Right lobe of liver (tissue), 6 donors: ENCODE results near the gene SPI1. TPM values are rescaled to one million over a fixed set of nuclear protein-coding genes. Genes with fewer than 3 reads are reported as not detected.

Source experiments
- ATAC-seq, 4 donors: fragments of 200-7000 bp; cut with Tn5 transposase; one replicate each; pipeline ENCODE4 v1.9.1; 2020; ENCODE audit warnings: mild to moderate bottlenecking in 4 of 4, moderate library complexity in 4 of 4
- DNase-seq, 3 donors: peaks; one replicate each; pipeline ENCODE4 v3.0.0-alpha.2; 2020
- H3K27ac ChIP-seq, 3 donors: fragments of 200-600 bp; one replicate each; pipeline ENCODE4 v1.8.0; 2022
- H3K27me3 ChIP-seq, 2 donors: fragments of 200-600 bp; one replicate each; pipeline ENCODE4 v1.8.0; 2022
- H3K36me3 ChIP-seq, 4 donors: fragments of 200-600 bp; sonication (generic) in 1 of 4; one replicate each; pipeline versions ENCODE4 v1.5.1 to v1.8.0; 2017 to 2022; ENCODE audit warnings: control low read depth in 1 of 4
- H3K4me1 ChIP-seq, 4 donors: fragments of 200-600 bp; sonication (generic) in 1 of 4; one replicate each; pipeline versions ENCODE4 v1.5.1 to v1.8.0; 2017 to 2022; ENCODE audit warnings: control low read depth in 1 of 4
- H3K4me3 ChIP-seq, 3 donors: fragments of 200-600 bp; one replicate each; pipeline ENCODE4 v1.8.0; 2022
- H3K9me3 ChIP-seq, 4 donors: fragments of 200-600 bp; sonication (generic) in 1 of 4; one replicate each; pipeline versions ENCODE4 v1.5.1 to v1.8.0; 2017 to 2022; ENCODE audit warnings: control low read depth in 1 of 4
- POLR2A ChIP-seq: fragments of 450-650 bp; IDR thresholded peaks from one replicate; pipeline ENCODE4 v1.6.1; 2017; ENCODE audit warnings: antibody characterized with exemption, mild to moderate bottlenecking
- WGBS: methylation state at CpG from one replicate; pipeline ENCODE4 v1.1.6; 2018; ENCODE audit warnings: low coverage, low lambda C conversion rate; ENCODE audit not compliant: insufficient coverage; ENCODE audit errors: missing lambda C conversion rate; 5-methylcytosine and 5-hydroxymethylcytosine counted together
- intact Hi-C, 2 donors: fragments of 100-400 bp; cut with DNase I; formaldehyde crosslinking; loops; one replicate each; pipeline versions ENCODE4 v1.11.2 to v1.14.1; 2022
- total RNA-seq, 6 experiments: library from RNA; depleted of rRNA in 2 of 6; stranded (reverse); fragments of >200 nt in 2 of 6; fragmentation: NEBNext Ultra II Directional in 3 of 6; extraction: Animal tissue kit (Norgen Biotek cat#: 25700) in 3 of 6; gene quantifications; one replicate each; pipeline versions ENCODE4 v1.1.0 to v1.2.4, GENCODE V29; 2016 to 2023
- TF ChIP-seq, protein P1 (sequence below), 4 donors: fragments of 200-600 bp in 3 of 4; fragments of 450-650 bp in 1 of 4; IDR thresholded peaks; one replicate each; pipeline versions ENCODE4 v1.5.1 to v1.8.0; 2016 to 2022; ENCODE audit warnings: antibody characterized with exemption in 4 of 4, mild to moderate bottlenecking in 2 of 4
- donor health status: DM: no; HTN: yes; CAD: no.
- donor health status: DM: no; HTN: no; CAD: no.
- donor health status: DM: no; HTN: no; CAD: no.
- donor health status: DM: no; HTN: yes; CAD: no.
- donor health status: DM: no; HTN: yes; CAD: no.

Gene SPI1
- total RNA-seq, 6 experiments from 2014 or later = 7.5 to 29.1 (median 10.1) TPM

DNA sequence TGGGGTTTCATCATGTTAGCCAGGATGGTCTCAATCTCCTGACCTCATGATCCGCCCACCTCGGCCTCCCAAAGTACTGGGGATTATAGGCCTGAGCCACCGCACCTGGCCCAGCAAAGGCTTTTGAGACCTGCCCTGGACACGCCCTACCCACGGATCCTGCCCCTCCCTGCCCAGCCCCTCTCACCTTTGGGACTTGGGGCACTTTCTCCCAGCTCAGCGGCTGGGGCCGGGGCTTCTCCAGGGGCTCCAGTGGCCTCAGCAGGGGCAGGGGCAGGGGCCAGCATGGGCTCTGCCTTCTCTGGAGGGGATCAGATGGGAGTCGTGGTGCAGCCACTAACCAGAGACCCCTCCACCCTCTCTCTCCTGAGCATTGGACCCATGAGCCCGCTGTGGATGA, 28.0 kb downstream of the SPI1 start:
- no peaks in the 10 kb centered on the region for H3K27me3 ChIP-seq
- H3K9me3 ChIP-seq = no peaks in the 10 kb centered on the region
- TF ChIP-seq POLR2A = no peak
- TF ChIP-seq, protein P1, sequence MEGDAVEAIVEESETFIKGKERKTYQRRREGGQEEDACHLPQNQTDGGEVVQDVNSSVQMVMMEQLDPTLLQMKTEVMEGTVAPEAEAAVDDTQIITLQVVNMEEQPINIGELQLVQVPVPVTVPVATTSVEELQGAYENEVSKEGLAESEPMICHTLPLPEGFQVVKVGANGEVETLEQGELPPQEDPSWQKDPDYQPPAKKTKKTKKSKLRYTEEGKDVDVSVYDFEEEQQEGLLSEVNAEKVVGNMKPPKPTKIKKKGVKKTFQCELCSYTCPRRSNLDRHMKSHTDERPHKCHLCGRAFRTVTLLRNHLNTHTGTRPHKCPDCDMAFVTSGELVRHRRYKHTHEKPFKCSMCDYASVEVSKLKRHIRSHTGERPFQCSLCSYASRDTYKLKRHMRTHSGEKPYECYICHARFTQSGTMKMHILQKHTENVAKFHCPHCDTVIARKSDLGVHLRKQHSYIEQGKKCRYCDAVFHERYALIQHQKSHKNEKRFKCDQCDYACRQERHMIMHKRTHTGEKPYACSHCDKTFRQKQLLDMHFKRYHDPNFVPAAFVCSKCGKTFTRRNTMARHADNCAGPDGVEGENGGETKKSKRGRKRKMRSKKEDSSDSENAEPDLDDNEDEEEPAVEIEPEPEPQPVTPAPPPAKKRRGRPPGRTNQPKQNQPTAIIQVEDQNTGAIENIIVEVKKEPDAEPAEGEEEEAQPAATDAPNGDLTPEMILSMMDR (IDR thresholded peaks at IDR 0.05) = no peak
- 72% methylated on average over 4 of the region's 9 CpGs for WGBS
- no peaks in the 10 kb centered on the region for H3K36me3 ChIP-seq
- no peaks in the 10 kb centered on the region for H3K4me1 ChIP-seq
- no peak overlapping the region for H3K27ac ChIP-seq
- ATAC-seq (no peak), DNase-seq (peak in 1 of 3 donors; percentile 44)
- no peak overlapping the region for H3K4me3 ChIP-seq
- intact Hi-C loops = loop anchor here (5.0 to 10.0 kb wide), 2 partner anchors 86 to 168 kb away; no protein-coding TSS in a partner anchor

DNA sequence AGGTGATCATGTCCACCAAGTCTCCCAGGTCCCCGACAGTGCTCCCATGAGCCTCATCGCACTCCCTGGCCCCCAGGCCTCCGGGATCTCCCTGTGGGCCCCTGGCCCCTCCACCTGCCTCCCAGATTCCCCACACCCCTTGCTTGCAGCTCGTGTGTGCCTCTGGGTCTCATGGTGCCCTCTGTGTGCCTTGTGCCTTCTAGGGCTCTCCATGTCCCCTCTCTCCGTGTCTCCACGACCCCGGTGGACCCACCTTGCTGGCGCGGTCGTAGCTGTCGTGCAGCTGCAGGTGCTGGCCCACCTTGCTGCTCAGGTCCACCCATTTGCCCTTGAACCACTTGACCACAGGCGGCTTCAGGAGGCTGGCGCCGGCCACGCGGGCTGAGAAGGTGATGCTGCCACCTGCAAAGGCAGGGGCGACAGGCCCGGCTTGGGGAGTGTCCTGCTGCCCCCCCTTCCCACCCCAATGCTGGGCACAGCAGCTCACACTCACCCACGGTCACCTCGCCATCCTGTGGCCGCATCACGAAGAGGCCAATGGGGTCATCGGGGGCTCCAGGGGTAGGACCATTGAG, 28.7 kb downstream of the SPI1 start:
- 83% methylated on average over 4 of the region's 23 CpGs for WGBS
- Histone ChIP-seq H3K4me3 (no peak overlapping the region), H3K36me3 (no peaks in the 10 kb centered on the region), H3K27me3 (no peaks in the 10 kb centered on the region), H3K27ac (no peak overlapping the region), H3K4me1 (no peaks in the 10 kb centered on the region), H3K9me3 (no peaks in the 10 kb centered on the region)
- TF ChIP-seq, protein P1 (IDR thresholded peaks at IDR 0.05) = no peak
- no peak for TF ChIP-seq POLR2A
- no peak for ATAC-seq
- DNase-seq = peak in 1 of 3 donors; percentile 46
- intact Hi-C loops = loop anchor here (5.0 to 10.0 kb wide), 4 partner anchors 75 to 455 kb away; partner anchors contain the start of gene MADD (in 1 of the 2)

DNA sequence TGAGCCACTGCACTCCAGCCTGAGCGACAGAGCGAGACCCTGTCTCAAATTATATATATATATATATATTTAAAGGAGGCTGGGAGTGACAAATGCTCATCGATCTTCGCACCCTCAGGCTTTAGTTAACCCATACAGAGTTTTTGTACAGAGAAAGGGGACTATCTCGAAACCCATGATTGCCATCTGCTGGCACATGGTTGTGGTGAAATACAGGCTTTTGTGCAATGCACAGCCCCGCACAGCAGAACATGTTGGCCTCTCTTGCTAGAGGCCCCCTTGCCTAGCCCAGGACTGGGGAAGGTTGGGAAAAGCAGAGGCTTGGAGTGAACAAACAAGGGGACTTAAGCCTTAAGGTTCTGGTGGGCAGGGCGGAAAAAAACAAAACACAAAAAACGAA, 29.5 kb downstream of the SPI1 start:
- peak in 3 of 4 donors; percentile 39 to 61 (median 46) for ATAC-seq
- TF ChIP-seq, protein P1 (IDR thresholded peaks at IDR 0.05) = peak in 3 of 4 donors; percentile 10 to 29 (median 15)
- no peak for TF ChIP-seq POLR2A
- intact Hi-C loops = loop anchor here (10.0 kb wide), 2 partner anchors 74 to 454 kb away; partner anchors contain the start of gene MADD (in 1 of the 2)
- H3K36me3 ChIP-seq = no peaks in the 10 kb centered on the region
- H3K9me3 ChIP-seq = no peaks in the 10 kb centered on the region
- 51% methylated on average over 5 of the region's 8 CpGs for WGBS
- no peak overlapping the region for H3K4me3 ChIP-seq
- no peak overlapping the region for H3K27ac ChIP-seq
- peak in 1 of 3 donors; percentile 44 for DNase-seq
- no peaks in the 10 kb centered on the region for H3K27me3 ChIP-seq
- no peaks in the 10 kb centered on the region for H3K4me1 ChIP-seq

DNA sequence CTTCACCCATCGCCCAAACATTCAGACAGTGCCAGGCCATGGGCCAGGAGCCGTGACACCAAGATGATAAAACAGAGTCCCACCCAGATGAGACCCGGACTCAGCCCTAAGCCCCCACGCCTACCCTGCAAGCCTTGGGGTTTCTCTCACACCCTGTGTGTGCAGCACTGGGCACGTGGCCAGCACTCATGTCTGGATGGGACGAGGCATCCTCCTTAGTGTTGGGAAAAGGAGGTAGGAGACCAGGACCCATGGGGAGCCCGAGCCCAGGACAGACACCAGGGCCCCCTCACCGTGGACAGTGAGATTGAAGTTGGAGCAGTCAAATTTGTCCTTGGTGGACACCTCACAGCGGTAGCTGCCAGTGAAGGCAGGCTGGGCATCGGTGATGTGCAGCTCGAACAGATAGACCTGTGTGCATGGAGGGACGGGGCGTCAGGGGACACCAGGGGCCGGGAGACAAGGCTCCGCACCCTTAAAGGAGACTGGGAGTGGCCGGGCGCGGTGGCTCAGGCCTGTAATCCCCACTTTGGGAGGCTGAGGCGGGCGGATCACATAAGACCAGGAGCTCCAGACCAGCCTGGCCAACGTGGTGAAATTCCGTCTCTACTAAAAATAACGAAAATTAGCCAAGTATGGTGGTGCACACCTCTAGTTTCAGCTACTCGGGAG, 30.1 kb downstream of the SPI1 start:
- ATAC-seq = no peak
- intact Hi-C loops = loop anchor here (10.0 kb wide), 2 partner anchors 73 to 453 kb away; partner anchors contain the start of gene MADD (in 1 of the 2)
- Histone ChIP-seq H3K4me3 (no peak overlapping the region), H3K4me1 (no peaks in the 10 kb centered on the region), H3K36me3 (no peaks in the 10 kb centered on the region), H3K27ac (no peak overlapping the region), H3K27me3 (no peaks in the 10 kb centered on the region), H3K9me3 (no peaks in the 10 kb centered on the region)
- TF ChIP-seq POLR2A = no peak
- TF ChIP-seq, protein P1 (IDR thresholded peaks at IDR 0.05) = no peak
- WGBS = 57% methylated on average over 7 of the region's 24 CpGs
- DNase-seq = peak in 1 of 3 donors; percentile 45
